HG03460 (cell line): Measurements from ENCODE around the gene TXNDC8.
A peak's percentile ranks its signal among the peaks of the same experiment; 100 is the strongest.
"Not testable (repeated sequence)": the region's sequence is repeated elsewhere in the genome, so short reads cannot be mapped to it uniquely, and the experiment has no call there.

Experiments used
- ATAC-seq: cut with Tn5 transposase; IDR thresholded peaks from one replicate; pipeline ENCODE4 v1.9.1; 2021; ENCODE audit not compliant: unreplicated experiment

TXNDC8 gene

DNA sequence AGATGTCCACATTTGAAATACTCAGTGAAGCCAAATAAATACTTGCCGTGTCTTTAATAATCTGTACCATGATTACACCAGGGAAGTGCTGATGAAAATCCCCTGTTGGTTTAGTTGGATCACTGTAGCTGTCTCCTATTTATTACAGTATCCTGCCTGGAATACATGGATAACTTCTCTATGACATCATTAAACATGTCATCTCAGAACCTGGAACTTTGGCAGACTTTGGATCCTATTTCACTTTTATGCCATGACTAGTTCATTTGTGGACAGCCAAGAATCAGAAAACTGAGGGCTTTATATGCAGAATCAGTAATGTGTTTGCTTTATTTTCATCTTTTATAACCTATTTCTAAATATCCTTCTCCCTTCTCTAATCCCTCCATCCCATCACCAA is at the start of gene TXNDC8:
Gene TXNDC8 (minus strand): TSS at position 137 of the 400 bp plus-strand sequence.
- no peak for ATAC-seq

- no peak for ATAC-seq
Measured at GRCh38 chr9:110383491-110383890, 45.8 kb upstream of the TXNDC8 start.

- ATAC-seq, result no peak
Measured at GRCh38 chr9:110382731-110383130, 45.1 kb upstream of the TXNDC8 start.

- no peak for ATAC-seq
Measured at GRCh38 chr9:110371411-110372007, 33.8 kb upstream of the TXNDC8 start.

GRCh38 chr9:110370315-110370714 is 32.7 kb upstream of the TXNDC8 start:
- ATAC-seq, result no peak

DNA sequence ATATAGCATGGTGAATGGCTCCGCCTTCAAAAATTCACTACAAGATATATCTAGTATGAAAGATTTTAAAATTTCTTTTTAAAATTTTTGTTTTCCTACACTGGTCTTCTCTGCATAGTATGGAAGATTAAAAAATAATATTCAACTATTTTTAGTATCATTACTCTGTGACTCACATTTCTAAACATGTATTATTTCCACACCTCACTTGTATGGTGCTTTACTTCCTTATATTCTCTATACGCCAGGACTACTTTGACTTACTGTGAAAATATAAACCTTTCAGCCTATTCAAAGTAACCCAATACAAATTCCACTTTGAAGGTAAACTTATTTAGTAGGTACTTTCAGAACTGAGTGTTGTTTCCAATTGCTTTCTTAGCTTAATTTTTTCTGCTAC is 26.8 kb upstream of the TXNDC8 start:
- ATAC-seq, result no peak

- ATAC-seq, result not testable (repeated sequence)
Measured at GRCh38 chr9:110358992-110359391, 21.3 kb upstream of the TXNDC8 start.

DNA sequence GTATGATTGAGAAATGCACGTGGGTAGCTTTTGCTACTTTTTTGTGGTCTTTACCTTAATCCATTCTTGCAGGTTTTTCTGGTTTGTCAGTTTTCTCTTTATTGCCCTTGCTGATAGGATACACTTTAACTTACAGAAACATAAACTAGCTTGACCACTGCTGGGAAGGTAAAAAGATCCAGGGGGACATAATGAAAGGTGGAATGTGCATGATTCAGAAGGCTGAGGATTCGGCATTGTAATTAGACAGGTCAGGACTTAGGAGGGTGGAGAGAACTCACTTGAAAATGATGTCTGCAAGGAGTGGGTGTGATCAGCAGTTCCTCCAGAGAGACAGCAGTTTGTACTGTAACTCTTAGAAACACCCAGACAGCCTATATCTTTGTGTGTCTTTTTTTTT is 19.8 kb upstream of the TXNDC8 start:
- no peak for ATAC-seq

GRCh38 chr9:110356639-110357395 is 19.2 kb upstream of the TXNDC8 start:
- ATAC-seq, result no peak

GRCh38 chr9:110355911-110356310 is 18.2 kb upstream of the TXNDC8 start:
- ATAC-seq, result no peak

- ATAC-seq, result no peak
Measured at GRCh38 chr9:110351009-110351467, 13.4 kb upstream of the TXNDC8 start.

- ATAC-seq, result no peak
Measured at GRCh38 chr9:110346325-110346724, 8.7 kb upstream of the TXNDC8 start.

DNA sequence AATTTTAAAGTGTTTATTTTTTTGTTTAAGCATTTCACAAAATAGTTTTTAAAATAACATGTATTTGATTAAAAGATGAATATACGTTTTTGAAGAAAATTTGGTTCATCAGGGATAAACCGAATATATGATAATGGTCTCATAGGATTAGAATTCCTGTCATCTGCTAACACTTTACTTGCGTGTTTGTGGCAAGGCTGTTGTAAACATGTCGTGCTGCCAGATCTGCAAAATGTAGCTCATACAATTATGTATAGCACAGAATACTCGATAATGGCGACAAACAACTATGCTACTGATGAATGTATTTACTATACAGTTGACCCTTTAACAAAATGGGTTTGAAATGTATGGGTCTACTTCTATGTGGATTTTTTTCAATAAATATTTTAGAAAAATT is 7.2 kb upstream of the TXNDC8 start:
- no peak for ATAC-seq

DNA sequence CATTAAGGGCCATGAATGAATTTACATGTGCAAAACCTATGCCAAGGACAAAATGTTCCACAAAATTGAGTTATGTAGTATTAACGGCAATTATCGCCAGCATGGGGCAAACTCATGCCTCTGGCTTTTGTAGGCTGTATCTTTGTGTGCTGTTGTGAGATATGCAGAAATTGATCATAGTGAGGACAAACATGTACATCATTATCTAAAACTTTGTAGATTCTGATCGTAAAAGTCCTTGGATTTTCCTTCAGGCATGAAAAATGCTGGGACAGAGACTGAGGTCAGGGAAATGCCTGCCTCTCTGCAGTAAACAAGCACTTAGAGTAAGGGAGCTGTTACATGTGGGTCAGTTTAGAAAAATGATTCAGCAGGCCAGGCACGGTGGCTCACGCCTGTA is 5.9 kb upstream of the TXNDC8 start:
- ATAC-seq, result no peak

DNA sequence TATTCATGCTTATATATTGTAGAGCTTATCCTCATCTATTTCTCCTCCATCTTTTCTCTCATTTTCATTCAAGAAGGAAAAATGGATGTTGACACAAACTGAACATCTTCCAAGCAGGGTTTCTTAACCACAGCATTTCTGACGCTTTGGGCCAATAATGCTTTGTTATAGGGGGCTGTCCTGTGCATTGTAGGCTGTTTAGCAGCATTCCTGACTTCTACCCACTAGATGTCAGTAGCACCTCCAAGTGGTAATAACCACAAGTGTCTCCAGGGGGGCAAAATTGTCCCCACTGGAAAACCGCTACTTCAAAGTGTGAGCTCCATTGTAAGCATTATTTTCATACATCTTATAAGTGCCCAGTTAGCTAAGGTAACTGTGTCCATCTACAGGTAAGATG is 2.6 kb upstream of the TXNDC8 start:
- no peak for ATAC-seq

GRCh38 chr9:110338143-110338542 is 480 bp upstream of the TXNDC8 start:
- ATAC-seq, result no peak

- no peak for ATAC-seq
Measured at GRCh38 chr9:110336363-110336762, 1.3 kb downstream of the TXNDC8 start.

DNA sequence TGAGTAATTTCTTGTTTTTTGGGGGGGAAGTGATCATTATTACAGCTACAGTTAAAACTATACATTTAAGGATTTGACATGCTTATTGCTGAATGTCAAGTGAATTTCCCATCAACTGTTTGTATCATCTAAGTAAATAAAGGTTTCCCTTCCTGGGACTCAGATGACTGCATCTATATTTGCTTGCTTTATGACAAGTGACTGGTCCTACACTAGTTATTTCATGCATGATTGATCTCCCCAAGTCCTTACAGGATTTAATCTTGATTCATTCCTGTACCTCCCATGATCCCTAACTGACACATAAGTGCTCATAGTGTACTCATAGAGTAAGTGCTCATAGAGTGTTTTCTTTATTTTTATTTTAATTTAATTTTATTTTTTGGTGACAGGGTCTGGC is 2.8 kb downstream of the TXNDC8 start:
- ATAC-seq, result peak; percentile 15

DNA sequence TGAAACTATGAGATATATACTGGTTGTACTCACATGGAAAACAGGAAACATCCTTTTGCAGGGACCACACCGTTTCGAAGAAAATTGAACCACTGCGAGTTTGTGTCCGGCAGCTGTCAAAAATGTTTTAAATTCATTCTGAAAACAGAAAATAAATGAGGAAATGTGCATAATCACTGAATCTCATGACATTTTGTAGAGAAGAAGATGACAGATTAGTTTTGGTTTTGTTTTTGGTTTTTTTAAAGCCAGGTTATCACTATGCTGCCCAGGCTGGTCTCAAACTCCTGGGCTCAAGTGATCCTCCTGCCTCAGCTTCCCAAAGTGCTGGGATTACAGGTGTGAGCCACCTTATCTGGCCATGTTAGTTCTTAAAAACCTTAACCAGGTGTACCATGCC is 3.5 kb downstream of the TXNDC8 start:
- peak; percentile 78 for ATAC-seq

- no peak for ATAC-seq
Measured at GRCh38 chr9:110332766-110333165, 4.9 kb downstream of the TXNDC8 start.

DNA sequence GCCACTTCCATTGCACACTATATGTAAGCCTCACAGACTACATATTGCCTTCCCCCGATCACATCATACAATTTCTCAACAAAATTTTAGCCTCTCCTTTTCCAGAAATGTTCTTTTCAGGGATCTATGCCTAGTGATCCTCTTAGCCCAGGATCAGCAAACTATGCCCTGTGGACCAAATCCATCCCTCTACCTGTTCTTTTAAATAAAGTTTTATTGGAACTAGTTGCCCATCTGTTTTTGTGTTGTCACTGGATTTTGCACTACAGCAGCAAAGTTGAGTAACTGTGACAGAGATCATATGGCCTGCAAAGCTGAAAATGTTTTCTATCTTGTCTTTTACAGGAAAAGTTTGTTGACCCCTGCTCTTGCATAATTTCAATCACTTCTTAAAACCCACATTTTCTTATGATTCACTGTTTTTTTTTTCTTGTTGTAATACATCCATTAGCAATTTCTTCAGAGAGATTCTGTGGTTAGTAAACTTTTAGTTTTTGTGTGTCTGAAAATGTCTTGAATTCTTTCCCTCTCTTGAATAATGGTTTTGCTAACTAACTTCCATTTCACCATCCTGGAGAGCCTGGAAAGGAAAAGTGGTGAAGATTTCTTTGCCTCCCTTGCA is 7.1 kb downstream of the TXNDC8 start:
- no peak for ATAC-seq

DNA sequence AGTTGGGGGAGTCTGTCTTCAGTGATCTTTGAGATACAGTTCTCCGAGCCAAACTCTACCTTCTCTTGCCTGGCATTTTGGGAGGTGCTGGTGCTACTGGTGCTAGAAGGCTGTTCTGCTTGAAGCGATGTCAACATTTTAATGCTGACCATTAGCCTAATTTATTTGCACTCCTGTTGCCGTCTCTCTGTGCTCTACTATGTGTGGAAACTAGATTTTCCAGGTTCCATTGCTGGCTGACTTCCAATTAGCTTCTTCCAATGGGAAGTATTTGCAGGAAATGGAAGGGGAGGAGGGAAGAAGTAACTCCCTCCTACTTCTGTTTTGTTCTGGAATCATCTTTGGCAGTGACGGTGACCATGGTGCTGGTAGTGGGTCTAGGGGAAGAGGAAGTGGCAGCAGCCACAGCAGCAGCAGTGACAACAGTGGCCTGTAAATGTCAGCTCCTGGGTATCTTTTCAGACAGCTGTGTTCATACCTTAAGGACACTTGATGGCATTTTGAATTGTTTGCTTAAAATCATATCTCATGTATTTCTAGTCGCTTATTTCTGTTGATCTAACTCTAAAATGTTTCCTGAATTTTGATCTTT is 7.9 kb downstream of the TXNDC8 start:
- no peak for ATAC-seq
